SKM-1 treated with dmso at 0.1 percent for 144 hours (cell line): Measurements from ENCODE around the gene DGKD.

ENCODE experiments used
- DNase-seq: peaks from one replicate; lab custom pipeline; 2025; ENCODE audit not compliant: unreplicated experiment; lab: John Stamatoyannopoulos, UW

DGKD gene

DNA sequence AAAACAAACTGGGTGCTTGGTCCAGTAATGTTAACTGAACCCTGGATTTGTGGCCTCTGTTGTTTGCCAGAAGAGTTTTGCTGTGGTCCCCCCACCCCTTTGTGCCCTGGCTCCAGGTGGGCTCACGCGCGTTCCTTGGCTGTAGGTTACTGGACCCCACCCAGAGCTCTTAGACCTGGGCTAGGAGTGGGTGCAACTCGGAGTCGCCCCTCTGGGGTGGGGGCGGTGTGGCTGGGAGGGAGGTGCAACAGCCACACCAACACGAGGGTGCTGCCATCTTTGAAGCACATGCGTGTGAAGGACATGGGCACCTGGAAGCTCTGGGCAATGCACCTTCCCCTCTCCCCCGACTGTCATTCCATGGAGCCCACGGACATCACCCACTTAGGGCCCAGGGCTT is 119.6 kb downstream of the DGKD start:
- no peak for DNase-seq

DNA sequence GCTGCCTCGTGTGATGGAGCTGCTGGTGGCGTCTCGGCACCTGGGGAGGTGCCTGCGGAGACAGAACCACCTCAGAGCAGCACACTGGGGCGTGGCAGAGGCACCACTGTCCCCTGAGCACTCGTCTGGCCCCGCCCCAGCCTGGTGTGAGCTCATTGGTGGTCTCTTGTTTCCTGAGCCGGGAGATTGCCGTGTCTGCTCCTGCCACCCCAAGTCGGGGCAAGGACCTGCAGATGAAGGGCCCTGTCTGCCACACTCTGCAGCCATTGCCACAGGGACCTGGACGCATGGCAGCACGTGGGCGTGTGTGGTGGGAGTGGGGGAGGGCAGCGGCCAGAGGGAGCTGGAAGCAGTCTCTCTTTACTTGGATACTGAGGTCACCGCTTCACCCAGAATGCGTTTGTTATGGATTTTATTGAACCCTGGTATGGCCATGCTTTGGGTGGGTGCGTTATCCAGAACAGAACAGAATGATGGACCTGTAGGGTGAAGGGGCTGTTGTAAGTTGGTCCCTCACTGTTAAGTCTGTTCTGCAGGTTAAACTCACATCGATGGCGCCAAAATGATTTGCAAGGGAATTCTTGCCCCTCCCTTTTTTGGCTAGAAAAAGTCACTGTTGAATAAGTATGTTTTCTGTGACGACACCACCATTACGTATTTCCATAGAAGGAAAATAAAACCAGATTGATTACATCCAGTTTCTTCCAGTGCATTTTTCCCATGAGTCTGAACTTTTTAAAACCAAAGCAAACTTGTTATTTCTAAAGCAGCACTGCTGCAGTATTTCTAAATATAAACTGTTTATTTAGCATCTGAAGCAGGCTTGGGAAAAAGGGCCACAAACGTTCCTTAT is 120.2 kb downstream of the DGKD start:
- no peak for DNase-seq

DNA sequence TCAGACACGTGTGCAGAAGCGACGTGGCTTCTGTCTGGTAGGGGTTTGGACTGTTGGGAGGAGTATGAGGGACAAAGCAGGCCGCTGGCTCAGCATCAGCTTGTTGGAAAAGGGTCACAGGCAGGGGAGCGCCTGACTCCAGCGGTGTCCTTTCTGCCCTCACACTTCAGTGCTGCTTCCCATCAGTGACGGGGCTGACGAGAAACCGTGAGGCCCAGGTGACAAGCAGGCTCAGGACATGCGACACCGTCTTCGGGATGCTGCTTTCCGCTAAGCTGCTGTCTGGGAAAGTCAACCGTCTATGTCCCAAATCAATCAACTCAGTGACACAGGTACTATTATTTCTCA is 121.7 kb downstream of the DGKD start:
- no peak for DNase-seq

DNA sequence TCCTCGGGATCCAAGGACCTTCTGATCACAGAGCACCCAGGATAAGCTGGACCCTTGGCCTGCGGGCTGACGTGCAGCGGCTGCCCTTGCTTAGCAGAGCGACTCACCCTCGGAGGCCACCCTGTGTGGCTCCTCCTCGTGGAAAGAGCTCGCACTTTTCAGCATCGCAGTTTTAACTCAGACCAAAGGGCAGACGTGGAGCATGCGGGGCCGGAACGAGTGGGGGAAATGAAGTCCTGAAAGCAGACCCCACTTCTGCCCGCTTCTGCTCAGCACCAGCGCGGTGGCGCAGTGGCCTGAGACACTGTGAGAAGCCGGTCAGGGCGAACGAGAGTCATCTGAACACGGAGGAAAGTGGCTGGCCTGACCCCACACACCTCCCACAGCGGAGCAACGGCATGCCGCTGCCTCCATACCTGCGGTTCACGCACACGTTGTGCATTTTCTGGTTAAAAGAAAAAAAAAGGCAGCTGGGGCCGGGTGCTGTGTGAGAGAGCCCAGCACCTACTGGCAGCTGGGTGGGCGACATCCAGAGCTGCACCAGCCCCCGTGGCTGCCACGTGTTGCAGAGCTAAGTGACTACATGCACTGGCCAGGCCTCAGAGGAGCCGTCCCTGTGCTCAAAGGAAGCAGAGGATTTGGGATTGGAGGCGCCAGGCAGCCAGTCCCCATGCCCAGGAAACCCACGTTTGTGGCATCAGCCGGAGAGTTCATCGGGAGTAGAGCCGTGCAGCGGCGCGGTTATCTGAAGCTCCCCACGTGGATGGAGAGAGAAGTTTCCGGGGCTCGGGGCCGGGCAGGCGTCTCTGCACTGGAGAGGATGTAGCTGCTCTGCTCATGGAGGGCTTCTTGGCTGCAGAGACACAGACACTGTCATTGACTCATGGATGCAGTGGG is 122.6 kb downstream of the DGKD start:
- DNase-seq, result no peak

DNA sequence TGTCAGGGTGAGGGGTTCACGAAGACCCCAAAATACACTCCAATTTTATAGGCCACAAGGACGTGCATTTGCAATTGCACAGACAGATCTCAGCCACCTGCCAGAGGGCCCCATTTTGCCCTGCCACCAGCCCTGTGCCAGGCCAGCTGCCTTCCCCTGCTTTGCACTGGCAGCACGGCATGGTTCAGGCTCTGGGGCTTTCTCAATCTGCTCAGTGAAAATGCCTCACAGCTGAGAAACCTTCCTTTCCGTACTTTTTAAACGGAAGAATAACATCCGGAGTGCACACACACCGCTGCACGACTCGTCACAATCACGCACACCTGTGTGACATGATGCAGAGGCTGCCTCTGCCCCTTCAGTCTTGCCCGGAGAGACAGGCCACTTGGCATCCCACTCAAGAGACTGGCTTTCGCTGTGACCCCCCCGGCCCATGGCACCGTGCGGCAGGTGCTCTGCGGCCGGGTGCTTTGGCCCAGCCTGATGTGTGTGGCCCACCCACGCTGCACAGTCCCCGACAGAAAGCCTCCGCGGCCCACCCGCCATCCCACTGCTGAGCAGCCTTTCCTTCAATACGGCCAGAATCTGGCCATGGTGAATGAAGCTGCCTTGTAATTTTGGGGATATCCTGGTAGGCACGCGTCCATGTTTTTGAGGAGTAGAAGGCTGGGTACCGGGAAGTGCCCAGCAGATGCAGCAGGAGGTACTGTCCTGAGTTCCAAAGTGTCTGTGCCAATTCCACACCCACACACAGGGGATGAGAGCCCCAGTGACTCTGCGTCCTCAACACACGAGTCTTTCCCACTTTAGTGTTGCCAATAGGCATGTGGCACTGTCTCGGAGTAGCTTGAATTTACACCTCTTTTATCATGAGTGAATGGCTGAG is 123.5 kb downstream of the DGKD start:
- DNase-seq, result no peak

DNA sequence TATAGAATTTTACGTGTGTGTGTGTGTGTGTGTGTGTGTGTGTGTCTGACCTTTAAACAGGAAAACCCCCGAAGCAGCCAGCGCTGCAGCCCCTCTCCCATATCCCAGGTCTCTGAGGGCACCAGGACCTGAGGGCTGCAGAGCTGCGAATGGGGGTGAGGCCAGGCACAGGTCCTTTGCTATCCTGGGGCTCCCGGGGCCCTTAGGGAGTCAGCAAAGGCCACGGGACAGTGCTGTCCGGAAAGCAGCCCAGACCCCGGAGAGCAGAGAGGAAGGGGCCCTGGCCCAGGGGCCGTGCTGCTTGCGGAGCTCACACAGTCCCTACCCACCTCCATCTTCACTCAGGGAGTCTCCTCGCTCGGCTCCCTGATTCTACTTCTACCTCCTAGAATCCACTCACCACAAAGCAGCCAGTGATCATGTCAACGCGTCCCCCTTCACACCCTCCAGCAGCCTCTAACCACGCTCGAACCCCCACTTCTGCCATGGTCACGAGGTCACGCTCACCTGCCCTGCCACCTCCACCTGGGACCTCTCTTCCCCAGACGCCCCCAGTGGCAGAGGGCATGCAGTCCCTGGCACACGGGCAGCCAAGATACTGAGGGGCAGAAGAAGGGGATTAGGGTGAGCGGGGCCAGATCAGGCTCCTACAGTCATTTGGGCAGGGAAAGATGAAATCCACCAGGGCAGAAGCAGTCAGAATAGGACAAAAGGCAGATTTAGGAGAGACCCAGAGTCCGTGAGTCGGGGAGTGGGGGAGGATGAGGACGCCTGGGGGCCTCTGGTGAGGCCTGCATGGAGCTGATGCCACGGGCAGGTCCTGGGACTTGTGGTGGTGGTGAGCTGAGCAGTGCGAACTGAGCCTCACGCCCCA is 125.6 kb downstream of the DGKD start:
- DNase-seq, result no peak

DNA sequence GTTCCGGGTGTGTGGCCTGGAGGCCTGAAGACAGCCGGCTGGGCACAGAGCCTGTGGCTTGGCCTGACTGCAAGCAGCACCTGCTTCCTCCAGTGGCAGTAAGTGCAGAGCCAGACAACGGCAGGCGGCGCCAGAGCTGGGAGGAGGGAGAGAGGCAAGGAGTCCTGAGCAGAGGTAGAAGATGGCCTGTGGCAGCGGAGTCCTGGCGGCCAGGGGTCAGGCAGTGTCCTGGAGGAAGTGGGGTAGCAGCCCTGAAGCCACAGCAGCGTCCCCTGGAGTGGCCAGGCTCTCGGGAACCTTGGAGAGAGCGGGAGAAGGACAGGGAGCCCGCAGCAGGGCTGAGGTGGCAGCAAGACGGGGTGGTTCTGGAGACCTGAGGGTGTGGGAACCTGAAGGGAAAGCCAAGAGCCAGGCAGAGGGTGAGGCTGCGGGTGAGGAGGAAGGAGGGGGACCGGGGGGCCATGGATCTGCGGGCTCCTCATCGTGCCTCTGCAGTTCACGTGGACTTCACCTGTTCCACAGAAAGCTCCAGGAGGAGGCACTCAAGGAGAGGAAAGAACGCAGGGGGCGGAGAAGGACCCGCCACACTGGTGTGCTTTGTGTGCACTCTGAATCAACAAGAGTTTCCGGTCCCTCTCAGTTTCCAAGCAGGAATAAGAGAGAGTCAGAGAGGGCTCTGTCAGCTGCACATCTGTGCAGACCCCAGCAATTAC is 126.4 kb downstream of the DGKD start:
- no peak for DNase-seq

DNA sequence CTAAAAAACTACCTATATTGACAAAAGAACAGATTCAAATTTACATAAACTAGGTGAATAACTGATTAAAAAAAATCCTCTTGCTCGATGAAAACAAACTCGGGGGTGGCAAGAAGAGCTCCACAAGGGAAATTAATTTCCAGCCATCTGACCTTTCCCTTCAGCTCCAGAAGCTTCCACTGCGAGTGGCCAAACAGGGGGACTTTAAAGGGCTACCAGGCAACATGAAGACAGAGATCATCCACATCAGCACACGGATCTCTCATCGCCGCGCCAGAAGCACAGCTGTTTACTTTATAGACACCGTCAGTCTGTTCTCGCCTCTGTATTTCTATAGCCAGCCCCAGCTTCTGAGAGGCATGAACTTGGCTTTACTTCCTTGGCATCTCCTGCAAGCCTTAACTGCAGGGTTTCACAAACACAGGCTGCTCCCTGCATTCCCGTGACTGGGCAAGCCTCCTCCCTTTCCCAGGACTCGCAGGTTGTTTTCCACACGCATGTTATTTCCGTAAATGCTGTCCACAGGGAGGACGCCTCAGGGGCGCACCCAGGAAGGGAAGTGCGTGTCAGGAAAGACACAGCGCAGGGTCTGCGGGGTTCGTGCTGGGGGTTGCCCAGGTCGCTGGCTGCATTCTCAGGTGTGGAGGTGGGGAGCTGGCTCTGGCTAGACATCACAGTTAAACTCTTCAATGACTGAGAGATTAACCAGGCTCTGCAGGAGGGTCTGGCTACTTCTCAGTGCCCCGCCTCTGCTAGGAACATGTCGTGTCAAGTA is 127.3 kb downstream of the DGKD start:
- DNase-seq, result no peak

DNA sequence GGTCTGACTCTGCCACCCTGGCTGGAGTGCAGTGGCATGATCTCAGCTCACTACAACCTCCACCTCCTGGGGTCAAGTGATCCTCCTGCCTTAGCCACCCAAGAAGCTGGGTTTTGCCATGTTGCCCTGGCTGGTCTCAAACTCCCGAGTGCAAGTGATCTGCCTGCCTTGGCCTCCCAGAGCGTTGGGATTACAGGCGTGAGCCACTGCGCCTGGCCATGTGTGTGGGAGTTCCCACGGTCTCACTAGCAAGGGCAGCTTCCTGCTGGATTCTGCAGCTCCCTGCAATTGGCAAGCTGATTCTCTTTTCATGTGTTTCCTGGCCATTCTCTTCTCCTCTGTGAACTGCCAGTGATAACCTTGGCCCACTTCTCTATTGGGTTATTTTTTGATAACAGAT is 128.3 kb downstream of the DGKD start:
- no peak for DNase-seq

DNA sequence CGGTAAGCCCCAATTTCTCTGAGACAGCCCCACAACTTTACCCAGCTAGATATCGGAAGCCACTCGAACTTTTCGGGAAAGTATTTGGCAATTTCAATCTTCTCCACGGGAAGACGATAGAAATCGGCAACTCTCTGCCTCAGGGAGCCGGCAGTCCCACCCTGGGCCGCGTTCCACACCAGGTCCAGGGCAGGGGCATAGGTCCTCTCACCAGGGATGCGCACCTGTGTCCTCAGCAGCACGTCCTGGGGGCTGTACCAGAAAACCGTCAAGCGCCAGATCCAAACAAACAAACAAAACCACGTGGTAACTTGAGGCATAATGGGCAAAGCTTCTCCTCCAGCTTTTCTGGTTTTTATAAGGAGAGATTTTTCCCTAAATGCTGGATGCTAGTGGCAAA is 131.4 kb downstream of the DGKD start:
- no peak for DNase-seq

DNA sequence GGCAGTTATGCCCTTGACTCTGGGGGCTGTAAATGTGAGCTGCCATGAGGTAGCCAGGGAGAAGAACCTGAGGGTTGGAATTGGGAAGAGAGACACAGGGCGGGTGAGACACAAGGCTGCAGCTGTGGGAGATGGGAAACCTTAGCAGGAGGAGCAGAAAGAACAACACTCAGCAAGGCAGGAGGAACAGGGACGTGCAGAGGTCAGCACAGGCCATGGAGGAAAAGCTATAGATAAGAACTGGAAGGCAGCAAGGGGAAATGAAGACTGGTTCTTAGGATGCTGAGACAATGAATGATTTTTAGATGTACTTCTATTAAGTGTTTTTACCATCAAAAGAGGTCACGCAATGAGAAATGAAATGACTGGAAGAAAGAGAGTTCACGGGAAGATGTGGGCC is 132.1 kb downstream of the DGKD start:
- DNase-seq, result no peak

DNA sequence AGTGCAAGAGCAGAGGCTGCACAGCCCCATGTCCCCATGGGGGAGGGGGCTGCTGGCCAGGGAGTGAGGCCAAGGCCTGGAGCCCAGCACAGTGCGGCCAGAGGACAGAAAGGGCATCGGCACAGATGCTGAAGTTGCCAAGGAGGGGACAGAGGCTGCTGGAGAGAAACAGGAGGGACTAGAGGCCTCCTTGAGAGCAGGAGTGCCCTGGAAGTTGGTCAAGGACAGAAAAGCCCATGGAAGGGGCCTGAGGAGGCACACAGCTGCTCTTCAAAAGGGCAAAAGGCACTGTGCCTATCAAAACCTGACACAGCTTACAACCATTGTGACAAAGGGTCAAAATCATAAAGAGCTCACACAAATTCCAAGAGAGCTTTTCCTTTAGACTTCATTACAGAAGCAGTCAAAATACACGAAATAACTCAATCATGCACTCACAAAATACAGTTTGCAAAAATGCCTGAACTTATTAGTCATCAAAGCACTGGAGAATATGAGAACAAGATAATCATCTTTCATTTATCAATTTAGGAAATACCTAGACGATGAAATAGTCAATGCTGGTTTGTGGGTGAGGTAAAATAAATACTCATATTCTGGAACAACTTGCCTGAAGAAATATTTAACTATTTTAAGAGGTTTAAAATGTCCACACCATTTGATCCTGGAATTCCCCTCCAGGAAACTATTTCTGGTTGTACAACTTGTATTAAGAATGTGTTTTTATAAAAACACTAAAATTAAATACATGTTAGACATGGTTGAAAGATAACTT is 132.7 kb downstream of the DGKD start:
- DNase-seq, result no peak

DNA sequence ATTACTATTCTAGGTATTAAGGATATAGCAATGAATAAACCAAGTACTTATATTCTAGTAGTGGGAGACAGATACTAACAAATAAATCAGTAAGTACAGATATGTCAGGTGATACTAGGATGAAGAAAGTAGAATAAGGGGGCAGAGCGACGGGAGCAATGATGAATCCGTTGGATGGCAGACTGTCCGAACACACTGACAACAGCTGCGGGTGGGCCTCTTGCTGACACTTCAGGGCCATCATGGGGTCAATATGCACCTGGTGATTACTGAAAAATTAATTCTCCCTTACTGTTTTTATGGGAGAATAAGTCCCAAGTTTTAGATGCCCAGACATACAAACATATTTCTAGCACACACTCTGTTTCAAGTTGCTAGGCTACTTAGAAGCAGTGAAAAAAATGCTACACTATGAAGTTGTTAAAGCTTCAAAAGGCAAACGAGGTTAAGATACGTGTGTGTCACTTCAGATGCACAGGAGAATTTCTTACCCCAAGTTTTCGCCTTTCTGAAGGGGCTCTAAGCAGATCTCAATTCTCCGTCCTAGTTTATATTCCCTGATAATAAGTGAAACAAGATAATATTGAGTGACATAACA is 133.6 kb downstream of the DGKD start:
- no peak for DNase-seq

DNA sequence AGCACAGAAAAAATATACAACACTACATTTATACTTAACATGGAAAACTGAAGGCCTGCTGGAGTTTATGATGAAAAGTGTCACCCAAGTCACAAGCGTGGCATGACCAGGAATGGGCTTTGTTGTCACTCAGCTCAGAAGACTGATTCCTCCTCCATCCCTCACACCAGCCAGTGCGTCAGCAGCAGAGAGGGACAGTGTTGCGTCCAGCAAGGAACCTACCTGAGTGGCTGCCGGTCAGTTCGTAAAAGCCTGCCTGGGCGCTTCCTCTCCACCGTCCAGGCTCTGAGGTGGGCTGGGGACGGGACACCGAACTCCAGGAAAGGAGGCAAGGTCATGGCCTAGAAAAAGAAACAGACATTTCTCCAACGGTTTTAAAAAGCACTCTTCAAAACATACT is 134.8 kb downstream of the DGKD start:
- no peak for DNase-seq

DNA sequence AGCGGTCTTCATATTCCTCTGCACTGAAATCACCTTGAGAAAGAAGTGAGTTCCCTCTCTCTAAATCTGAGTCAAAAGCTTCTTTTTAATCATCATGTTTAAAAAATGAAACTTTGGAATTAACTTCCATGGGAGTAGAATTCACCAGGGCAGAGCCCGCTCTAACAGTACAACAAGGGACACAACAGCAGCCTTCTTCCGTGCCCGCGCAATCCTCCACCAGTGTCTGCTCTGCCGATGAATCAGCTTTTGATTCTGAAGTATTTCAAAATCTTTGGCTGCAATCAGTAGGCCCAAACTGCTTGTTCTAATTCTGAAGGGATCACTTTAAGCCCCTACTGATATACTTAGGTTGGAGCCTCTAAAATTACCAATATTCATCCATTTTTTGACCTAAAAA is 135.4 kb downstream of the DGKD start:
- no peak for DNase-seq

DNA sequence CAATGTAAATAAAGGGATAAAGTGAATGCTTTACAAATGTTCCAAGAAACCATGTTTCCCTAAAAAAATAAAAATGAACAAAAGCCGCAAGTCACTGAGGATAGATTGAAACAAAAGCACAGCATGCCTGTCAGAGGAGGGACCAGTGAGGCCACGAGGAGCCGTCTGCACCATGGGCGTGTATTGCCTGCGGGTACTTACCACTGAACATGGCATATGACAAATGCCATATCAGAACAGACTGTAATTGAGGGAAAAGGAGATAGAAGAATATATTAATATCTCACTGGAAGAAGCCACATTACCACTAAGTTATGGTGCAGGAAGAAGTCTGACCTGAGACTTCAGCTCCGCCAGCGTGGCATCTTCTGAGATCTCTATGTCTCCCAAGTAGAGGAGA is 136.5 kb downstream of the DGKD start:
- no peak for DNase-seq

DNA sequence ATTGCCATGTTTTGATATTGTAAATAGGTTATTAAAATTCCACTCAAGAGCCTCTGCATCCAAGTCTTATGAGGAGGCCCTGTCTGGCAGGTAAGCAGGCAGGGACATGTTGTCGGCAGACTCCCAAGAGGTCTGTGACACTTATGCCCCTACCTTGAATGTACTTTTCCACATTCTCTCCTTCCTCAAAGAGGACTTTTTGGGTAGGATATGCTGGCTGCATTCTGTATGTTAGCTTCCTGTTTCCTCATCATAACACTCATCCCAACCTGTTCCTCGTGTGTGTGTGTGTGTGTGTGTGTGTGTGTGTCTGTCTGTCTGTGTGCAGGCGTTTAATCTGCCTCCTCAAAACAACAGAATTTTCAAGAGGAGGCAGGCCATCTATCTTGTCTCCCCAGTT is 137.0 kb downstream of the DGKD start:
- DNase-seq, result no peak

DNA sequence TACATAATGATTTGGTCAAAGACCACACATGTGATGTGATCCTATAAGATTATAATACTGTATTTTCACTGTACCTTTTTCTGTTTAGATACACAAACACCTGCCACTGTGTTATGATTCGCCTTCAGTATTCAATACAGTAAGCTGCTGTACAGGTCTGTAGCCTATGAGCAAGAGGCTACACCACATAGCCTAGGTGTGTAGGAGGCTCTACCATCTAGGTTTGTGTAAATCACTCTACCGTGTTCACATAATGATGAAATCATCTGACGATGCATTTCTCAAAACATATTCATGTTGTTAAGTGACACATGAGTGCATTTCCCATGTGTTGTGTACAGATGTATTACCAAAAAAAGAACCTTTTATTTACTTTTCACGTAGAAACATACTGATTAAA is 137.8 kb downstream of the DGKD start:
- no peak for DNase-seq
